Liver (tissue), 9 donors: Measurements from ENCODE around the gene CACNA1B. TPM values are rescaled to one million over a fixed set of nuclear protein-coding genes. Genes with fewer than 3 reads are reported as not detected.

Experiments
- DNase-seq: peaks from one replicate; pipeline ENCODE4 v3.0.0-alpha.2; 2017; ENCODE audit warnings: low spot score
- H3K27ac ChIP-seq, 2 donors: one replicate each; pipeline ENCODE4 v1.7.0; 2013; ENCODE audit warnings: inconsistent platforms in 2 of 2, low read length in 2 of 2, control low read depth in 1 of 2, low read depth in 1 of 2, mild to moderate bottlenecking in 1 of 2
- H3K27me3 ChIP-seq, 4 donors: one replicate each; pipeline versions ENCODE4 v1.6.1 to v1.7.0; 2013; ENCODE audit warnings: low read length in 3 of 4, inconsistent platforms in 1 of 4, mild to moderate bottlenecking in 1 of 4, moderate library complexity in 1 of 4; ENCODE audit not compliant: control insufficient read depth in 4 of 4, insufficient read depth in 4 of 4
- H3K36me3 ChIP-seq, 4 donors: one replicate each; pipeline versions ENCODE4 v1.6.1 to v1.7.0; 2013; ENCODE audit warnings: low read length in 3 of 4, mild to moderate bottlenecking in 3 of 4, low read depth in 1 of 4, moderate library complexity in 1 of 4; ENCODE audit not compliant: control insufficient read depth in 4 of 4, insufficient read depth in 3 of 4
- H3K4me1 ChIP-seq, 4 donors: one replicate each; pipeline versions ENCODE4 v1.6.1 to v1.7.0; 2013; ENCODE audit warnings: low read length in 3 of 4, mild to moderate bottlenecking in 3 of 4, moderate library complexity in 1 of 4; ENCODE audit not compliant: control insufficient read depth in 4 of 4, insufficient read depth in 4 of 4
- H3K4me3 ChIP-seq, 3 donors: one replicate each; pipeline versions ENCODE4 v1.6.1 to v1.7.0; 2013; ENCODE audit warnings: low read length in 3 of 3, control low read depth in 1 of 3, low read depth in 1 of 3, mild to moderate bottlenecking in 1 of 3
- H3K9ac ChIP-seq, 2 donors: one replicate each; pipeline ENCODE4 v1.7.0; 2013; ENCODE audit warnings: low read length in 2 of 2, mild to moderate bottlenecking in 2 of 2, moderate library complexity in 2 of 2, control low read depth in 1 of 2, low read depth in 1 of 2
- H3K9me3 ChIP-seq, 4 donors: one replicate each; pipeline versions ENCODE4 v1.6.1 to v1.7.0; 2013; ENCODE audit warnings: low read length in 3 of 4; ENCODE audit not compliant: control insufficient read depth in 4 of 4
- ATF3 ChIP-seq: IDR thresholded peaks from 2 replicates; pipeline ENCODE4 v1.6.1; 2016; ENCODE audit warnings: antibody characterized with exemption
- EGR1 ChIP-seq, 2 donors: IDR thresholded peaks; 2 replicates each; pipeline ENCODE4 v1.6.1; 2016 to 2018; ENCODE audit warnings: antibody characterized with exemption in 2 of 2, low read depth in 2 of 2
- FOXA1 ChIP-seq: IDR thresholded peaks from 2 replicates; pipeline ENCODE4 v1.6.1; 2016; ENCODE audit warnings: antibody characterized with exemption
- FOXA2 ChIP-seq: IDR thresholded peaks from 2 replicates; pipeline ENCODE4 v1.6.1; 2016; ENCODE audit warnings: antibody characterized with exemption
- GABPA ChIP-seq, 2 donors: IDR thresholded peaks in 1 of 2; conservative IDR thresholded peaks in 1 of 2; 2 replicates each; pipeline ENCODE4 v1.6.1; 2016; ENCODE audit warnings: antibody characterized with exemption in 2 of 2, mild to moderate bottlenecking in 1 of 2, moderate library complexity in 1 of 2
- HNF4A ChIP-seq, 2 donors: conservative IDR thresholded peaks; 2 replicates each; pipeline ENCODE4 v1.6.1; 2016; ENCODE audit warnings: antibody characterized with exemption in 2 of 2, mild to moderate bottlenecking in 2 of 2
- HNF4G ChIP-seq: IDR thresholded peaks from 2 replicates; pipeline ENCODE4 v1.6.1; 2016; ENCODE audit warnings: antibody characterized with exemption
- JUND ChIP-seq, 2 donors: IDR thresholded peaks; 2 replicates each; pipeline ENCODE4 v1.6.1; 2016; ENCODE audit warnings: antibody characterized with exemption in 2 of 2
- NR2F2 ChIP-seq: IDR thresholded peaks from 2 replicates; pipeline ENCODE4 v1.6.1; 2016; ENCODE audit warnings: antibody characterized with exemption
- RAD21 ChIP-seq, 2 donors: IDR thresholded peaks; 2 replicates each; pipeline ENCODE4 v1.6.1; 2016; ENCODE audit warnings: antibody characterized with exemption in 2 of 2, mild to moderate bottlenecking in 2 of 2
- REST ChIP-seq: IDR thresholded peaks from 2 replicates; pipeline ENCODE4 v1.6.1; 2016; ENCODE audit warnings: antibody characterized with exemption, mild to moderate bottlenecking
- RXRA ChIP-seq, 2 donors: IDR thresholded peaks; 2 replicates each; pipeline ENCODE4 v1.6.1; 2017 to 2018; ENCODE audit warnings: antibody characterized with exemption in 2 of 2, mild to moderate bottlenecking in 1 of 2
- SP1 ChIP-seq: IDR thresholded peaks from 2 replicates; pipeline ENCODE4 v1.6.1; 2018; ENCODE audit warnings: antibody characterized with exemption, mild to moderate bottlenecking
- TAF1 ChIP-seq: conservative IDR thresholded peaks from 2 replicates; pipeline ENCODE4 v1.6.1; 2016; ENCODE audit warnings: antibody characterized with exemption, mild to moderate bottlenecking
- YY1 ChIP-seq: IDR thresholded peaks from 2 replicates; pipeline ENCODE4 v1.6.1; 2016; ENCODE audit warnings: antibody characterized with exemption, mild to moderate bottlenecking
- ZBTB33 ChIP-seq: IDR thresholded peaks from 2 replicates; pipeline ENCODE4 v1.6.1; 2016; ENCODE audit warnings: antibody characterized with exemption
- WGBS: extraction: QIAGEN DNeasy Blood & Tissue Kit; methylation state at CpG from one replicate; pipeline ENCODE4 v1.1.7; 2013; 5-methylcytosine and 5-hydroxymethylcytosine counted together
- polyA plus RNA-seq, 2 donors: library from polyadenylated mRNA; stranded (reverse) in 1 of 2; unstranded in 1 of 2; fragments of 200-250 nt in 1 of 2; fragments of >200 nt in 1 of 2; fragmentation: Nextera tagmentation in 1 of 2; extraction: Ambion mirVana in 1 of 2; gene quantifications; one replicate each; pipeline versions ENCODE4 v1.2.1 to v1.2.3, GENCODE V29; 2013 to 2015
- total RNA-seq, 2 donors: library from RNA; depleted of rRNA; stranded (reverse); fragments of >200 nt; gene quantifications; one replicate each; pipeline ENCODE4 v1.2.3, GENCODE V29; 2014
- TF ChIP-seq, protein P1 (sequence below): IDR thresholded peaks from 2 replicates; pipeline ENCODE4 v1.6.1; 2016; ENCODE audit warnings: antibody characterized with exemption
- TF ChIP-seq, protein P2 (sequence below): fragments of 150-350 bp; IDR thresholded peaks from 2 replicates; pipeline ENCODE4 v1.5.1; 2017; ENCODE audit warnings: improper control_type of control experiment, low read depth, low read length; ENCODE audit not compliant: missing input control
- donor health status: healthy.
- donor health status: healthy.
- donor health status: healthy.
- donor health status: healthy.
- donor health status: healthy.

Gene CACNA1B
- total and polyA plus RNA-seq, 4 donors: under 0.01 to 0.05 TPM; not detected in 2

DNA sequence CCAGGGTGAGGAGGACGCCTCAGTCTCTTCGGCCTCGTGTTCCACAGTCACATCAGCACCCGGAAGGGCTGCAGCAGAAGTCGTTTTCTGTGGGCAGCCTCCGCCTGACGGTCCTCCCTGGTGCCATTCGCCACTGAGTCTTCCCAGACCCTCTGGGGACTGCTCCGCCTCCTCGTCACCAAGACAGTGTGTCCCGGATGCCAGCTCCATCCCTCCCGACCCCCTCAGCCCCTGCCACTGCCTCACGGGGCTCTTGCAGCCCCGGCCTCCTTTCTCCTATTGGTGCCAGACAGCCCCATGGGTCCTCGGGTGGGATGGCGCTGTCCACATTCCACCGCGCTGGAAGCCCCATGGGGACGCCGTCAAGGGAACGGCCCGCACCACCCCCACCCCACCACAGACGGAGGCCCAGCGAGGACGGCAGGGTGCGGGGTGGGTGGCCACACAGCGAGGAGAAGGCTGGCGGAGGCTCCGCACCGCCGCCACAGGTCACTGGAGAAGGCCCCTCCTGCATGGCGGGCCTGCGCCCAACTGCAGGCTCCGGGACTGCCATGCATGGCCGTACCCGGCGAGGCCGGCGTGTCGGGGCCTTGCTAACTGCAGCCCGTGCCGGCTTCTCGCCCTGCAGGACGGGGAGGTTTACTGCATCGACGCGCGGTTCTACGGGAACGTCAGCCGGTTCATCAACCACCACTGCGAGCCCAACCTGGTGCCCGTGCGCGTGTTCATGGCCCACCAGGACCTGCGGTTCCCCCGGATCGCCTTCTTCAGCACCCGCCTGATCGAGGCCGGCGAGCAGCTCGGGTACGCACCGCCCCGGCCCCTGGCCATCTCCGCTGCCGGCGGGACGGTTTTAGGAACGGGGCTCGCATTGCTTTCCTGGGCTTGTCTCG lies 43.6 kb upstream of the CACNA1B start:
- peaks cover 11 to 44% (median 28%) of the 10 kb centered on the region in 4 donors for H3K36me3 ChIP-seq

More for the DNA sequence above, 43.6 kb upstream of the CACNA1B start:
- H3K9ac ChIP-seq: no peak overlapping the region
- H3K27ac ChIP-seq: no peak overlapping the region
- no peak overlapping the region for H3K4me3 ChIP-seq
- 98% methylated on average over 73 of the region's 73 CpGs for WGBS
- H3K9me3 ChIP-seq: no peaks in the 10 kb centered on the region
- no peak for DNase-seq
- H3K27me3 ChIP-seq: no peaks in the 10 kb centered on the region
- no peak for TF ChIP-seq YY1
- TF ChIP-seq, protein P1, sequence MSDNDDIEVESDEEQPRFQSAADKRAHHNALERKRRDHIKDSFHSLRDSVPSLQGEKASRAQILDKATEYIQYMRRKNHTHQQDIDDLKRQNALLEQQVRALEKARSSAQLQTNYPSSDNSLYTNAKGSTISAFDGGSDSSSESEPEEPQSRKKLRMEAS: no peak
- no peak for TF ChIP-seq REST
- no peak for TF ChIP-seq HNF4A (conservative IDR thresholded peaks at IDR 0.05)
- TF ChIP-seq FOXA2: no peak
- no peak for TF ChIP-seq SP1
- no peak for TF ChIP-seq GABPA (IDR thresholded peaks at IDR 0.05 in 1 of 2, conservative IDR thresholded peaks at IDR 0.05 in 1 of 2)
- TF ChIP-seq FOXA1: no peak
- TF ChIP-seq, protein P2, sequence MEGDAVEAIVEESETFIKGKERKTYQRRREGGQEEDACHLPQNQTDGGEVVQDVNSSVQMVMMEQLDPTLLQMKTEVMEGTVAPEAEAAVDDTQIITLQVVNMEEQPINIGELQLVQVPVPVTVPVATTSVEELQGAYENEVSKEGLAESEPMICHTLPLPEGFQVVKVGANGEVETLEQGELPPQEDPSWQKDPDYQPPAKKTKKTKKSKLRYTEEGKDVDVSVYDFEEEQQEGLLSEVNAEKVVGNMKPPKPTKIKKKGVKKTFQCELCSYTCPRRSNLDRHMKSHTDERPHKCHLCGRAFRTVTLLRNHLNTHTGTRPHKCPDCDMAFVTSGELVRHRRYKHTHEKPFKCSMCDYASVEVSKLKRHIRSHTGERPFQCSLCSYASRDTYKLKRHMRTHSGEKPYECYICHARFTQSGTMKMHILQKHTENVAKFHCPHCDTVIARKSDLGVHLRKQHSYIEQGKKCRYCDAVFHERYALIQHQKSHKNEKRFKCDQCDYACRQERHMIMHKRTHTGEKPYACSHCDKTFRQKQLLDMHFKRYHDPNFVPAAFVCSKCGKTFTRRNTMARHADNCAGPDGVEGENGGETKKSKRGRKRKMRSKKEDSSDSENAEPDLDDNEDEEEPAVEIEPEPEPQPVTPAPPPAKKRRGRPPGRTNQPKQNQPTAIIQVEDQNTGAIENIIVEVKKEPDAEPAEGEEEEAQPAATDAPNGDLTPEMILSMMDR: no peak
- TF ChIP-seq NR2F2: no peak
- TF ChIP-seq RAD21 (IDR thresholded peaks at IDR 0.05): no peak
- no peak for TF ChIP-seq ZBTB33
- no peak for TF ChIP-seq EGR1 (IDR thresholded peaks at IDR 0.05; ENCODE audit: low read depth in 2 of 2)
- no peak for TF ChIP-seq TAF1
- no peak for TF ChIP-seq HNF4G
- no peak for TF ChIP-seq JUND (IDR thresholded peaks at IDR 0.05)
- TF ChIP-seq ATF3: no peak
- no peak for TF ChIP-seq RXRA (IDR thresholded peaks at IDR 0.05)
- no peaks in the 10 kb centered on the region for H3K4me1 ChIP-seq
